Upper lobe of right lung (tissue), 1 donor: ENCODE measurements around the gene MOV10. TPM values are rescaled to one million over a fixed set of nuclear protein-coding genes. Genes with fewer than 3 reads are reported as not detected.

Experiments
- ATAC-seq: fragments of 200-7000 bp; cut with Tn5 transposase; one replicate; pipeline ENCODE4 v1.9.1; 2020; ENCODE audit warnings: mild to moderate bottlenecking, moderate library complexity
- DNase-seq: peaks from one replicate; pipeline ENCODE4 v3.0.0-alpha.2; 2020
- H3K27ac ChIP-seq: fragments of 200-600 bp; one replicate; pipeline ENCODE4 v1.8.0; 2022
- H3K27me3 ChIP-seq: fragments of 200-600 bp; one replicate; pipeline ENCODE4 v1.8.0; 2022; ENCODE audit warnings: mild to moderate bottlenecking
- H3K36me3 ChIP-seq: fragments of 200-600 bp; one replicate; pipeline ENCODE4 v1.8.0; 2022
- H3K4me1 ChIP-seq: fragments of 200-600 bp; one replicate; pipeline ENCODE4 v1.8.0; 2022
- H3K4me3 ChIP-seq: fragments of 200-600 bp; one replicate; pipeline ENCODE4 v1.8.0; 2022; ENCODE audit warnings: mild to moderate bottlenecking
- H3K9me3 ChIP-seq: fragments of 200-600 bp; one replicate; pipeline ENCODE4 v1.8.0; 2022
- intact Hi-C: fragments of 100-400 bp; cut with DNase I; formaldehyde crosslinking; loops from one replicate; pipeline ENCODE4 v1.11.0; 2022
- total RNA-seq: library from RNA; stranded (reverse); fragmentation: NEBNext Ultra II Directional; extraction: Animal tissue kit (Norgen Biotek cat#: 25700); gene quantifications from one replicate; pipeline ENCODE4 v1.2.1, GENCODE V29; 2021
- TF ChIP-seq, protein P1 (sequence below): fragments of 200-600 bp; IDR thresholded peaks from one replicate; pipeline ENCODE4 v1.8.0; 2022; ENCODE audit warnings: antibody characterized with exemption
- donor health status: DM: no; HTN: yes; CAD: no; lungs with severe emphysema.

The MOV10 gene
- total RNA-seq, 1 donor from 2014 or later: 62.8 TPM

DNA sequence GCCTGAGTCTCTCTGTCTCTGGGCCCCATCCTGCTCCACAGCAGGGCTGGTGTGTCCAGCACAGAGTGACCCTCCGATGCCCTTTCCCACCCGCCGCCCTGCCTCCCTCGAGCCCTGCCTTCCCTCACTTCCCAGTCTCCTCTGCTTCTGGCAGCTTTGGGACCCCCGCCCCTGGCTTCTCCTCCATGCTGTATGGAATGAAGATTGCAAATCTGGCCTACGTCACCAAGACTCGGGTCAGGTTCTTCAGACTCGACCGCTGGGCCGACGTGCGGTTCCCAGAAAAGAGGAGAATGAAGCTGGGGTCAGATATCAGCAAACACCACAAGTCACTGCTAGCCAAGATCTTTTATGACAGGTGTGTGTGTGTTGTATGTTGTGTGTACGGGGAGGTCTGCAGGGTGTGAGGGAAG is 14.3 kb downstream of the MOV10 start:
- DNase-seq: no peak
- H3K27ac ChIP-seq: no peak overlapping the region
- H3K36me3 ChIP-seq: peaks cover 44% of the 10 kb centered on the region

DNA sequence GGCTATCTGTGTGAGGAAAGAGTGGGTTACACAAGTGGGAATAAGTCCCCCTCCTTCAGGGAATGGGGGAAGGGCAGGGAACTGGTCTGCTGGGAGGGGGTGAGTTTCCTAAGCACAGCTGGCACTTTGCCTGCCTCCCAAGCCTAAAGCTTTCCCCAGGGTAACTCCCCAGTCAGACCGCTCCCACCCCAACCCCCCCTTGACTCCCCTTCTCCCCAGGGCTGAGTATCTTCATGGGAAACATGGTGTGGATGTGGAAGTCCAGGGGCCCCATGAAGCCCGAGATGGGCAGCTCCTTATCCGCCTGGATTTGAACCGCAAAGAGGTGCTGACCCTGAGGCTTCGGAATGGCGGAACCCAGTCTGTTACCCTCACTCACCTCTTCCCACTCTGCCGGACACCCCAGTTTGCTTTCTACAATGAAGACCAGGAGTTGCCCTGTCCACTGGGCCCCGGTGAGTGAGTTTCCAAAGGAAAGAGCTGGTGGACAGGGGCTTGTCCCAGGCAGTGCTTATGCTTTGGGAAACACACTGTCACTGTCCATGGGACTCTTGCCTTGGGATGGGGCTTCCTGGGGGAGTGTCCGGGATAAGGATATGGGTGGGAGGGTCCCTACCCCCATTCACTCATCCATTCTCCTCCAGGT is 14.9 kb downstream of the MOV10 start:
- Histone ChIP-seq H3K4me1 (no peaks in the 10 kb centered on the region), H3K36me3 (peaks cover 49% of the 10 kb centered on the region), H3K27me3 (no peaks in the 10 kb centered on the region), H3K4me3 (no peak overlapping the region), H3K9me3 (no peaks in the 10 kb centered on the region), H3K27ac (no peak overlapping the region)
- intact Hi-C loops: no loop called here
- TF ChIP-seq, protein P1, sequence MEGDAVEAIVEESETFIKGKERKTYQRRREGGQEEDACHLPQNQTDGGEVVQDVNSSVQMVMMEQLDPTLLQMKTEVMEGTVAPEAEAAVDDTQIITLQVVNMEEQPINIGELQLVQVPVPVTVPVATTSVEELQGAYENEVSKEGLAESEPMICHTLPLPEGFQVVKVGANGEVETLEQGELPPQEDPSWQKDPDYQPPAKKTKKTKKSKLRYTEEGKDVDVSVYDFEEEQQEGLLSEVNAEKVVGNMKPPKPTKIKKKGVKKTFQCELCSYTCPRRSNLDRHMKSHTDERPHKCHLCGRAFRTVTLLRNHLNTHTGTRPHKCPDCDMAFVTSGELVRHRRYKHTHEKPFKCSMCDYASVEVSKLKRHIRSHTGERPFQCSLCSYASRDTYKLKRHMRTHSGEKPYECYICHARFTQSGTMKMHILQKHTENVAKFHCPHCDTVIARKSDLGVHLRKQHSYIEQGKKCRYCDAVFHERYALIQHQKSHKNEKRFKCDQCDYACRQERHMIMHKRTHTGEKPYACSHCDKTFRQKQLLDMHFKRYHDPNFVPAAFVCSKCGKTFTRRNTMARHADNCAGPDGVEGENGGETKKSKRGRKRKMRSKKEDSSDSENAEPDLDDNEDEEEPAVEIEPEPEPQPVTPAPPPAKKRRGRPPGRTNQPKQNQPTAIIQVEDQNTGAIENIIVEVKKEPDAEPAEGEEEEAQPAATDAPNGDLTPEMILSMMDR: no peak
- ATAC-seq: no peak
- DNase-seq: no peak

More for the DNA sequence above, 14.3 kb downstream of the MOV10 start:
- intact Hi-C loops: no loop called here
- Histone ChIP-seq H3K27me3 (no peaks in the 10 kb centered on the region), H3K4me1 (no peaks in the 10 kb centered on the region), H3K9me3 (no peaks in the 10 kb centered on the region), H3K4me3 (no peak overlapping the region)
- TF ChIP-seq, protein P1: no peak
- peak; percentile 14 for ATAC-seq

DNA sequence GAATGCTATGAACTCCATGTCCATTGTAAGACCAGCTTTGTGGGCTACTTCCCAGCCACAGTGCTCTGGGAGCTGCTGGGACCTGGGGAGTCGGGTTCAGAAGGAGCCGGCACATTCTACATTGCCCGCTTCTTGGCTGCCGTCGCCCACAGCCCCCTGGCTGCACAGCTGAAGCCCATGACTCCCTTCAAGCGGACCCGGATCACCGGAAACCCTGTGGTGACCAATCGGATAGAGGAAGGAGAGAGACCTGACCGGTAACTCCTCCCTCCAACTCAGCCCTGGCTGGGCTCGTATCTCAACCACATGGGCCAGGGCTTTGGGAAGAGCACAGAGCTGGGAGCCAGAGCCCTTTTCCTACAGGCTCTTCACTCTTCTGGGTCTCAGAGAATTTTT is 15.4 kb downstream of the MOV10 start:
- H3K27ac ChIP-seq: no peak overlapping the region
- DNase-seq: no peak
- intact Hi-C loops: no loop called here

DNA sequence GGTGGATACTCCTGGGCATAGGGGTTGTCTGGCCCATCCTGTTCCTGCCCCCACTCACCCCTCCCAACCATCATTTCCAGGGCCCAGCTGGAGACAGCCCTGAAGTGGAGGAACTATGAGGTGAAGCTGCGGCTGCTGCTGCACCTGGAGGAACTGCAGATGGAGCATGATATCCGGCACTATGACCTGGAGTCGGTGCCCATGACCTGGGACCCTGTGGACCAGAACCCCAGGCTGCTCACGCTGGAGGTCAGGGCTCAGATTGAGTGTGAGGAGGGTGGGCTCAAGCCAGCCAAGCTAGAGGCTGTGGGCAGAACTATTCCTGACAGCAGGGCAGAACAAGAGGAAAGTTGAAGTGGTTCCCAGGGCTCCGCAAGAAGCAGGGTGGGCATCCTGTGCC is 18.2 kb downstream of the MOV10 start:
- Histone ChIP-seq H3K4me3 (no peak overlapping the region), H3K36me3 (peaks cover 79% of the 10 kb centered on the region), H3K27ac (no peak overlapping the region), H3K4me1 (no peaks in the 10 kb centered on the region), H3K27me3 (no peaks in the 10 kb centered on the region), H3K9me3 (no peaks in the 10 kb centered on the region)
- TF ChIP-seq, protein P1: no peak
- DNase-seq (no peak), ATAC-seq (no peak)
- intact Hi-C loops: no loop called here

More for the DNA sequence above, 15.4 kb downstream of the MOV10 start:
- no peak for ATAC-seq
- Histone ChIP-seq H3K4me1 (no peaks in the 10 kb centered on the region), H3K4me3 (no peak overlapping the region), H3K27me3 (no peaks in the 10 kb centered on the region), H3K9me3 (no peaks in the 10 kb centered on the region), H3K36me3 (peaks cover 54% of the 10 kb centered on the region)
- TF ChIP-seq, protein P1: no peak

DNA sequence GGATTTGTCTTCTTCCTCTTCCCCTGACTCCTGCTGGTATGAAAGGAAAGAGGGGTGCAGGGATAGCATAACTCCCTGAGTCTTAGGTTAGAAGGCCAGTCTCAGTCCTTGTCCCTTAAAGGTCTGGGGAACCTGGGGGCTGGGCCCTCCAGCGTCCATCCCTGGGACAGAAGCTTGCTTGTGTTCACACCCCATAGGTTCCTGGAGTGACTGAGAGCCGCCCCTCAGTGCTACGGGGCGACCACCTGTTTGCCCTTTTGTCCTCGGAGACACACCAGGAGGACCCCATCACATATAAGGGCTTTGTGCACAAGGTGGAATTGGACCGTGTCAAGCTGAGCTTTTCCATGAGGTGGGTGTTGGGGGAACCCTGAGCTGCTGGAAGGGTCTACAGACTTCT is 19.4 kb downstream of the MOV10 start:
- Histone ChIP-seq H3K4me1 (peaks cover 6% of the 10 kb centered on the region), H3K4me3 (no peak overlapping the region), H3K36me3 (peaks cover 90% of the 10 kb centered on the region), H3K27me3 (no peaks in the 10 kb centered on the region), H3K9me3 (no peaks in the 10 kb centered on the region), H3K27ac (no peak overlapping the region)
- intact Hi-C loops: no loop called here
- ATAC-seq: no peak
- DNase-seq: no peak
- TF ChIP-seq, protein P1: no peak
